HepG2 (cell line): ENCODE measurements around the gene PAPSS2. TPM values are rescaled to one million over a fixed set of nuclear protein-coding genes. Genes with fewer than 3 reads are reported as not detected.

ENCODE experiments used
- ATAC-seq: fragments of 200-7000 bp; cut with Tn5 transposase; 3 replicates; pipeline ENCODE4 v1.9.1; 2020; ENCODE audit warnings: mild to moderate bottlenecking, moderate library complexity
- BruUV-seq: library from RNA; stranded (reverse); fragments of 400-500 nt; replicated peaks from 2 replicates; lab custom pipeline; 2021; lab: Mats Ljungman, UMichigan
- CTCF ChIA-PET: fragments of 300-600 bp; formaldehyde crosslinking; extraction: SDS; loops from one replicate; lab custom pipeline; 2021; ENCODE audit warnings: low total read pairs, inconsistent platforms, low intra/inter-chr PET ratio; lab: Yijun Ruan, JAX
- POLR2A ChIA-PET: fragments of 350-600 bp; sonication (Branson Sonifier 250); formaldehyde crosslinking; loops from one replicate; lab custom pipeline; 2020; ENCODE audit warnings: antibody characterized with exemption, inconsistent platforms; lab: Yijun Ruan, JAX
- DNase-seq: peaks from one replicate; pipeline ENCODE4 v3.0.0-alpha.2; 2015; ENCODE audit warnings: low spot score
- FAIRE-seq: peaks from 3 replicates; lab custom pipeline; 2011; peaks lifted over from hg19 to GRCh38; lab: Jason Lieb, UNC
- H2AFZ ChIP-seq: one replicate; pipeline ENCODE4 v1.6.1; 2011; ENCODE audit warnings: low read length, inconsistent platforms
- H3K27ac ChIP-seq: fragments of 300-600 bp; 3 replicates; pipeline ENCODE4 v1.8.0; 2011; ENCODE audit warnings: mixed run types, mild to moderate bottlenecking, mixed read lengths, low read length, inconsistent platforms; ENCODE audit not compliant: insufficient read depth; ENCODE audit errors: extremely low read length
- H3K27me3 ChIP-seq, 2 experiments: fragments of 200-600 bp in 1 of 2; 2 replicates in 1 of 2; 3 replicates in 1 of 2; pipeline versions ENCODE4 v1.6.0 to v1.8.0; 2011; ENCODE audit warnings: low read length in 2 of 2, mild to moderate bottlenecking in 2 of 2, moderate library complexity in 2 of 2, inconsistent platforms in 1 of 2; ENCODE audit not compliant: insufficient read depth in 2 of 2, control insufficient read depth in 1 of 2
- H3K36me3 ChIP-seq, 2 experiments: fragments of 200-600 bp in 1 of 2; replicated peaks in 1 of 2; 2 replicates in 1 of 2; 3 replicates in 1 of 2; pipeline versions ENCODE4 v1.5.1 to v1.8.0; 2011; ENCODE audit warnings: low read length in 2 of 2, inconsistent platforms in 1 of 2; ENCODE audit not compliant: insufficient read depth in 2 of 2, control insufficient read depth in 1 of 2
- H3K4me1 ChIP-seq: 2 replicates; pipeline ENCODE4 v1.5.1; 2012; ENCODE audit warnings: low read length, inconsistent platforms; ENCODE audit not compliant: insufficient read depth
- H3K4me2 ChIP-seq: 2 replicates; pipeline ENCODE4 v1.6.0; 2011; ENCODE audit warnings: low read depth, low read length, inconsistent platforms
- H3K4me3 ChIP-seq, 3 experiments: fragments of 200-600 bp in 1 of 3; sonication (generic), shearing (Covaris generic) in 1 of 3; replicated peaks in 1 of 3; 2 replicates each; pipeline ENCODE4 v1.5.1; 2011 to 2016; ENCODE audit warnings: low read length in 3 of 3, inconsistent platforms in 2 of 3, low read depth in 2 of 3, mild to moderate bottlenecking in 2 of 3, control low read depth in 1 of 3, mixed read lengths in 1 of 3; ENCODE audit not compliant: insufficient read depth in 1 of 3
- H3K79me2 ChIP-seq: one replicate; pipeline ENCODE4 v1.6.1; 2011; ENCODE audit warnings: low read length, inconsistent platforms; ENCODE audit not compliant: insufficient read depth
- H3K9ac ChIP-seq: 2 replicates; pipeline ENCODE4 v1.6.0; 2011; ENCODE audit warnings: mild to moderate bottlenecking, low read depth, low read length, inconsistent platforms; ENCODE audit not compliant: insufficient read depth
- H3K9me3 ChIP-seq: 2 replicates; pipeline ENCODE4 v1.5.1; 2012; ENCODE audit warnings: mild to moderate bottlenecking, low read length
- H4K20me1 ChIP-seq: 2 replicates; pipeline ENCODE4 v1.6.0; 2011; ENCODE audit warnings: inconsistent platforms, mild to moderate bottlenecking, low read length, moderate library complexity; ENCODE audit not compliant: insufficient read depth
- FOXP4 ChIP-seq: sonication (generic); formaldehyde crosslinking; IDR thresholded peaks from 2 replicates; pipeline ENCODE4 v1.4.0; 2020; ENCODE audit warnings: missing genetic modification reagents
- HOXA3 ChIP-seq: sonication (generic); formaldehyde crosslinking; IDR thresholded peaks from 2 replicates; pipeline ENCODE4 v1.5.0; 2020; ENCODE audit warnings: missing genetic modification reagents
- NR2F2 ChIP-seq: IDR thresholded peaks from 2 replicates; pipeline ENCODE4 v1.6.1; 2012; ENCODE audit warnings: low read depth, inconsistent platforms, borderline replicate concordance
- PAXIP1 ChIP-seq: sonication (generic); formaldehyde crosslinking; conservative IDR thresholded peaks from 2 replicates; pipeline ENCODE4 v1.4.0; 2020; ENCODE audit warnings: mild to moderate bottlenecking, missing genetic modification reagents, moderate library complexity
- ZNF564 ChIP-seq: sonication (generic); formaldehyde crosslinking; IDR thresholded peaks from 2 replicates; pipeline ENCODE4 v1.8.1; 2023; ENCODE audit warnings: mild to moderate bottlenecking, missing genetic modification reagents
- ZNF616 ChIP-seq: sonication (generic); formaldehyde crosslinking; IDR thresholded peaks from 2 replicates; pipeline ENCODE4 v1.5.0; 2020; ENCODE audit warnings: low read depth, mild to moderate bottlenecking, missing genetic modification reagents
- ZNF782 ChIP-seq: sonication (generic); formaldehyde crosslinking; IDR thresholded peaks from 2 replicates; pipeline ENCODE4 v1.4.0; 2020; ENCODE audit warnings: missing genetic modification reagents, mild to moderate bottlenecking, borderline replicate concordance
- WGBS: methylation state at CpG from one replicate; pipeline ENCODE4 v1.1.6; 2017; ENCODE audit warnings: low lambda C conversion rate; 5-methylcytosine and 5-hydroxymethylcytosine counted together
- in situ Hi-C: cut with HindIII; loops from 2 replicates; pipeline ENCODE4 v1.10.0; 2017; ENCODE audit warnings: low pct_unique_long_range_greater_than_20kb; ENCODE audit not compliant: extremely low pct_ligation_motif_present
- intact Hi-C: fragments of 100-400 bp; cut with micrococcal nuclease; formaldehyde crosslinking; loops from one replicate; pipeline ENCODE4 v1.10.0; 2022; ENCODE audit not compliant: unreplicated experiment
- polyA plus RNA-seq, 8 experiments: library from polyadenylated mRNA; depleted of rRNA in 3 of 8; stranded (reverse) in 7 of 8; unstranded in 1 of 8; fragments of >200 nt; fragmentation: Illumina TruSeq in 4 of 8; extraction: Trizol in 4 of 8; gene quantifications; 2 replicates each; pipeline versions ENCODE4 v1.2.1 to v1.2.3, GENCODE V29; 2011 to 2016; ENCODE audit warnings: low read depth in 4 of 8, missing spikeins in 1 of 8, mixed read lengths in 1 of 8; ENCODE audit not compliant: insufficient read depth in 1 of 8
- total RNA-seq, 5 experiments: library from RNA; depleted of rRNA; stranded (reverse); fragments of >200 nt; fragmentation: Illumina TruSeq; extraction: Trizol; gene quantifications; 2 replicates each; pipeline ENCODE4 v1.2.3, GENCODE V29; 2016; ENCODE audit warnings: low read depth in 1 of 5

PAPSS2 gene
- total and polyA plus RNA-seq, 2 of the 13 experiments (the other 11 are each of a cell fraction or from before 2014, with no cell fraction given): 0.11 to 0.12 TPM

GRCh38 chr10:87712913-87713616, 53.4 kb downstream of the PAPSS2 start (continued):
- no peak for TF ChIP-seq FOXP4 (CRISPR knock-in tag)
- TF ChIP-seq ZNF564 (CRISPR knock-in tag): no peak
- TF ChIP-seq NR2F2: no peak
- TF ChIP-seq ZNF616 (CRISPR knock-in tag): no peak
- TF ChIP-seq HOXA3: no peak

- H3K27me3 ChIP-seq: peaks cover 0 to 4% of the 10 kb centered on the region in 2 experiments; a peak in 1 of 5 replicates
- 27% methylated on average over 3 of the region's 3 CpGs for WGBS
Measured at GRCh38 chr10:87713707-87714106, 54.0 kb downstream of the PAPSS2 start.

More at GRCh38 chr10:87713707-87714106, 54.0 kb downstream of the PAPSS2 start:
- no peak overlapping the region for H2AFZ ChIP-seq
- POLR2A ChIA-PET: no interaction called here
- ATAC-seq (peak; percentile 70), DNase-seq (no peak)
- BruUV-seq: no TSS peak
- H3K79me2 ChIP-seq: no peaks in the 10 kb centered on the region
- CTCF ChIA-PET: no interaction called here
- H3K9ac ChIP-seq: no peak overlapping the region
- H3K9me3 ChIP-seq: no peaks in the 10 kb centered on the region
- TF ChIP-seq PAXIP1 (CRISPR knock-in tag): peak; percentile 25; the same call in 1 of the 2 replicates
- TF ChIP-seq ZNF782 (CRISPR knock-in tag): no peak
- TF ChIP-seq, all 625 proteins: peak for 1
- H4K20me1 ChIP-seq: no peaks in the 10 kb centered on the region
- H3K4me2 ChIP-seq: peak overlapping the region; percentile 14; the same call in 1 of the 2 replicates
- H3K36me3 ChIP-seq: no peaks in the 10 kb centered on the region
- intact Hi-C loops (no loop called here), in situ Hi-C loops (no loop called here)
- H3K4me3 ChIP-seq: no peak overlapping the region; a peak in 1 of 6 replicates
- H3K27ac ChIP-seq: peak overlapping the region; percentile 26
- no peak for FAIRE-seq
- H3K4me1 ChIP-seq: peaks cover 13% of the 10 kb centered on the region
